ENCODE measurements around the gene CCL1. TPM values are rescaled to one million over a fixed set of nuclear protein-coding genes. Genes with fewer than 3 reads are reported as not detected.
"Not testable (repeated sequence)": the region's sequence is repeated elsewhere in the genome, so short reads cannot be mapped to it uniquely, and the experiment has no call there.

CCL1 gene
- total RNA-seq, 4 donors from 2014 or later, result not detected

- H3K4me1 ChIP-seq, result no peaks in the 10 kb centered on the region
- H3K27me3 ChIP-seq, result no peaks in the 10 kb centered on the region
- no peak overlapping the region for H3K4me3 ChIP-seq
- WGBS, 2 donors (ENCODE audit: low coverage in 1 of 2), result 83 to 100% methylated on average over 2 of the region's 2 CpGs
- no peak overlapping the region for H3K27ac ChIP-seq
- TF ChIP-seq, protein P1, sequence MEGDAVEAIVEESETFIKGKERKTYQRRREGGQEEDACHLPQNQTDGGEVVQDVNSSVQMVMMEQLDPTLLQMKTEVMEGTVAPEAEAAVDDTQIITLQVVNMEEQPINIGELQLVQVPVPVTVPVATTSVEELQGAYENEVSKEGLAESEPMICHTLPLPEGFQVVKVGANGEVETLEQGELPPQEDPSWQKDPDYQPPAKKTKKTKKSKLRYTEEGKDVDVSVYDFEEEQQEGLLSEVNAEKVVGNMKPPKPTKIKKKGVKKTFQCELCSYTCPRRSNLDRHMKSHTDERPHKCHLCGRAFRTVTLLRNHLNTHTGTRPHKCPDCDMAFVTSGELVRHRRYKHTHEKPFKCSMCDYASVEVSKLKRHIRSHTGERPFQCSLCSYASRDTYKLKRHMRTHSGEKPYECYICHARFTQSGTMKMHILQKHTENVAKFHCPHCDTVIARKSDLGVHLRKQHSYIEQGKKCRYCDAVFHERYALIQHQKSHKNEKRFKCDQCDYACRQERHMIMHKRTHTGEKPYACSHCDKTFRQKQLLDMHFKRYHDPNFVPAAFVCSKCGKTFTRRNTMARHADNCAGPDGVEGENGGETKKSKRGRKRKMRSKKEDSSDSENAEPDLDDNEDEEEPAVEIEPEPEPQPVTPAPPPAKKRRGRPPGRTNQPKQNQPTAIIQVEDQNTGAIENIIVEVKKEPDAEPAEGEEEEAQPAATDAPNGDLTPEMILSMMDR (IDR thresholded peaks at IDR 0.05), result no peak
- no peak for TF ChIP-seq POLR2AphosphoS5 (IDR thresholded peaks at IDR 0.05)
- TF ChIP-seq EP300 (IDR thresholded peaks at IDR 0.05), result no peak
- no peak for TF ChIP-seq POLR2A (IDR thresholded peaks at IDR 0.05)
- no peak for ATAC-seq
- H3K36me3 ChIP-seq, result no peaks in the 10 kb centered on the region
- no peaks in the 10 kb centered on the region for H3K9me3 ChIP-seq
Measured at GRCh38 chr17:34341916-34342315, 21.1 kb downstream of the CCL1 start.

DNA sequence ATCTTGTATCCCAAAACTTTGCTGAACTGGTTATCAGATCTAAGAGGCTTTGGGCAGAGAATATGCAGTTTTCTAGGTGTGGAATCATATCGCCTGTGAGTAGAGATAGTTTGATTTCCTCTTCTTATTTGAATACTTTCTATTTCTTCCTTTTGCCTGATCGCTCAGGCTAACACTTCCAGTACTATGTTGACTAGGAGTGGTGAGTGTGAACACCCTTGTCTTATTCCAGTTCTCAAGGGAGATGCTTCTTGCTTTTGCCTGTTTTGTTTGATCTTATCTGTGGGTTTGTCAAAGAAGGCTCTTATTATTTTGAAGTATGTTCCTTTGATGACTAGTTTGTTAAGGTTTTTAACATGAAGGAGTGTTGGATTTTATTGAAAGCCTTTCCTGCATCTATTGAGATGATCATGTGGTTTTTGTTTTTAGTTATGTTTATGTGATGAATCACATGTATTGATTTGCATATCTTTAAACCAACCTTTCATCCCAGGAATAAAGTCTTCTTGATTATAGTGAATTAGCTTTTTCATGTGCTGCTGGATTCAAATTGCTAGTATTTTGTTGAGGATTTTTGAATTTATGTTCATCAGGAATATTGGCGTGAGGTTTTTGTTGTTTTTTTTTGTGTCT lies 23.8 kb downstream of the CCL1 start:
- Histone ChIP-seq H3K9me3 (no peaks in the 10 kb centered on the region), H3K27me3 (no peaks in the 10 kb centered on the region), H3K27ac (no peak overlapping the region), H3K36me3 (no peaks in the 10 kb centered on the region), H3K4me1 (no peaks in the 10 kb centered on the region), H3K4me3 (no peak overlapping the region)
- 83 to 92% methylated on average over 2 to 3 of the region's 3 CpGs for WGBS, 2 donors (ENCODE audit: low coverage in 1 of 2)
- TF ChIP-seq POLR2AphosphoS5 (IDR thresholded peaks at IDR 0.05) (no peak), EP300 (IDR thresholded peaks at IDR 0.05) (no peak), POLR2A (IDR thresholded peaks at IDR 0.05) (no peak)
- TF ChIP-seq, protein P1 (IDR thresholded peaks at IDR 0.05), result no peak
- no peak for ATAC-seq

DNA sequence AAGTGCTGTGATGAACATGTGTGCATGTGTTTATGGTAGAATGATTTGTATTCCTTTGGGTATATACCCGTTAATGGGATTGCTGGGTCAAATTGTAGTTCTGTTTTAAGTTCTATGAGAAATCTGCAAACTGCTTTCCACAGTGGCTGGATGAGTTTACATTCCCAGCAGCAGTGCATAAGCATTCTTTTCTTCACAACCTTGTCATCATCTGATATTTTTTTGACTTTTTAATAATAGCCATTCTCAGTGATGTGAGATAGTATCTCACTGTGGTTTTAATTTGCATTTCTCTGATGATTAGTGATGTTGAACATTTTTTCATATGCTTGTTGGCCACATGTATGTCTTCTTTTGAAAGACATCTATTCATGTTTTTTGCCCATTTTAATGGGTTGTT lies 25.3 kb downstream of the CCL1 start:
- Histone ChIP-seq H3K27me3 (no peaks in the 10 kb centered on the region), H3K4me1 (no peaks in the 10 kb centered on the region), H3K4me3 (no peak overlapping the region), H3K27ac (no peak overlapping the region), H3K9me3 (no peaks in the 10 kb centered on the region), H3K36me3 (no peaks in the 10 kb centered on the region)
- TF ChIP-seq, protein P1 (IDR thresholded peaks at IDR 0.05), result no peak
- no peak for TF ChIP-seq POLR2AphosphoS5 (IDR thresholded peaks at IDR 0.05)
- TF ChIP-seq EP300 (IDR thresholded peaks at IDR 0.05), result no peak
- no peak for TF ChIP-seq POLR2A (IDR thresholded peaks at IDR 0.05)
- ATAC-seq, result no peak
- 56 to 65% methylated on average over 1 of the region's 1 CpG for WGBS, 2 donors (ENCODE audit: low coverage in 1 of 2)

- peak; percentile 62 for TF ChIP-seq POLR2AphosphoS5 (IDR thresholded peaks at IDR 0.05)
- not testable (repeated sequence) for H3K36me3 ChIP-seq, H3K4me3 ChIP-seq, H3K27ac ChIP-seq, H3K27me3 ChIP-seq, H3K4me1 ChIP-seq
- 42 to 48% methylated on average over 4 of the region's 4 CpGs for WGBS, 2 donors (ENCODE audit: low coverage in 1 of 2)
- peaks cover 0 to 13% (median 0%) of the 10 kb centered on the region in 3 donors for H3K9me3 ChIP-seq
- ATAC-seq, result peak; percentile 41
Measured at GRCh38 chr17:34327580-34327979, 35.5 kb downstream of the CCL1 start.

DNA sequence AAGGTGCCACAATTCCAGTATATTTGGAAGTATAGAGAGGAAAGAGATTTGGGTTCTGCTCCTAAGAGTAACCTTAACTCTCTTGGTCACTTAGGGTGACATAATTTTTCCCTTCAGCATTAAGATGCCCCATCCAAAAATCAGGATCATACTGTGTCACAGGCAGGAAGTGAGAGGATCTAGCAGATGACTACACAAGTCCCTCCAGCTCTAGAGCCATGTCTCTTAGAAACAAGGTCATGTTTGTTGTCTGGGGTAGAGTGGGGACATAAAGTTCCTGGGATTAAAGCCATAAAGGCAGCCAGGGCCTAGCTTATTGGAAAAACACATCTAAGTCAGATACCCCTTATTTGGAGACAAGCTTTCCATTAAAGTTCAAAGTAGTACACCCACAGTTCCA lies 41.1 kb downstream of the CCL1 start:
- Histone ChIP-seq H3K36me3 (no peaks in the 10 kb centered on the region), H3K4me1 (peaks cover 0 to 7% (median 0%) of the 10 kb centered on the region in 3 donors), H3K4me3 (no peak overlapping the region), H3K9me3 (peaks cover 0 to 13% (median 0%) of the 10 kb centered on the region in 3 donors), H3K27me3 (no peaks in the 10 kb centered on the region), H3K27ac (peak overlapping the region in 2 of 4 donors; percentile 6 to 33)
- peak; percentile 34 for ATAC-seq
- TF ChIP-seq POLR2A (IDR thresholded peaks at IDR 0.05) (no peak), POLR2AphosphoS5 (IDR thresholded peaks at IDR 0.05) (peak; percentile 24)

- TF ChIP-seq, protein P1 (IDR thresholded peaks at IDR 0.05), result no peak
- TF ChIP-seq EP300 (IDR thresholded peaks at IDR 0.05), result no peak
- TF ChIP-seq POLR2A (IDR thresholded peaks at IDR 0.05), result no peak
- TF ChIP-seq POLR2AphosphoS5 (IDR thresholded peaks at IDR 0.05), result no peak
- 36 to 38% methylated on average over 1 to 2 of the region's 2 CpGs for WGBS, 2 donors (ENCODE audit: low coverage in 1 of 2)
- Histone ChIP-seq H3K4me1 (peaks cover 0 to 16% (median 0%) of the 10 kb centered on the region in 3 donors), H3K27ac (peak within 1 kb of the TSS in 1 of 4 donors; percentile 14), H3K36me3 (no peaks in the 10 kb centered on the region), H3K9me3 (peaks cover 0 to 1% (median 0%) of the 10 kb centered on the region in 3 donors), H3K4me3 (no peak within 1 kb of the TSS), H3K27me3 (no peaks in the 10 kb centered on the region)
- no peak for ATAC-seq
Measured at GRCh38 chr17:34319039-34319483, 44.0 kb downstream of the CCL1 start, which contains the start of gene CCL8. CCL8 (plus strand) TSS chr17:34319435; CDS start chr17:34319502, 67 bp downstream.
